ENCODE results near the gene RAI14. TPM values are rescaled to one million over a fixed set of nuclear protein-coding genes. Genes with fewer than 3 reads are reported as not detected.

Gene RAI14
- total and polyA plus RNA-seq, 3 donors from 2014 or later, result 34.3 to 54.6 (median 49.6) TPM

- 77 to 96% methylated on average over 5 of the region's 5 CpGs for WGBS, 2 donors
- intact Hi-C loops (cut with DNase I; ENCODE audit: low total_unique reads), result no loop called here
- Histone ChIP-seq H3K4me1 (peaks cover 8% of the 10 kb centered on the region), H3K36me3 (ENCODE audit: low read depth, missing control alignments) (no peaks in the 10 kb centered on the region), H3K9me3 (no peaks in the 10 kb centered on the region), H3K4me3 (no peak overlapping the region), H3K27ac (peak overlapping the region in 1 of 2 donors; percentile 5), H3K27me3 (no peaks in the 10 kb centered on the region)
- TF ChIP-seq CTCF (IDR thresholded peaks at IDR 0.05) (no peak), POLR2A (IDR thresholded peaks at IDR 0.05) (no peak)
- no peak for DNase-seq
These were observed 203.1 kb downstream of the RAI14 start for GRCh38 chr5:34859253-34859652.

- H3K36me3 ChIP-seq (ENCODE audit: low read depth, missing control alignments), result no peaks in the 10 kb centered on the region
- peak overlapping the region; percentile 6 to 74 for H3K27ac ChIP-seq
- no peaks in the 10 kb centered on the region for H3K27me3 ChIP-seq
- H3K9me3 ChIP-seq, result no peaks in the 10 kb centered on the region
- 56 to 60% methylated on average over 3 of the region's 3 CpGs for WGBS, 2 donors
- H3K4me1 ChIP-seq, result peaks cover 13% of the 10 kb centered on the region
- intact Hi-C loops (cut with DNase I; ENCODE audit: low total_unique reads), result no loop called here
- DNase-seq, result no peak
- TF ChIP-seq CTCF (IDR thresholded peaks at IDR 0.05) (no peak), POLR2A (IDR thresholded peaks at IDR 0.05) (no peak)
- H3K4me3 ChIP-seq, result no peak overlapping the region
These were observed 207.8 kb downstream of the RAI14 start for GRCh38 chr5:34863946-34864345.

GRCh38 chr5:34865091-34865490 is 209.0 kb downstream of the RAI14 start:
- peak overlapping the region; percentile 47 to 74 for H3K27ac ChIP-seq
- TF ChIP-seq CTCF (IDR thresholded peaks at IDR 0.05), result no peak
- TF ChIP-seq POLR2A (IDR thresholded peaks at IDR 0.05), result no peak
- H3K36me3 ChIP-seq (ENCODE audit: low read depth, missing control alignments), result no peaks in the 10 kb centered on the region
- intact Hi-C loops (cut with DNase I; ENCODE audit: low total_unique reads), result no loop called here
- no peak overlapping the region for H3K4me3 ChIP-seq
- H3K9me3 ChIP-seq, result no peaks in the 10 kb centered on the region
- peaks cover 16% of the 10 kb centered on the region for H3K4me1 ChIP-seq
- DNase-seq, result no peak
- 70 to 95% methylated on average over 2 of the region's 2 CpGs for WGBS, 2 donors
- no peaks in the 10 kb centered on the region for H3K27me3 ChIP-seq

- Histone ChIP-seq H3K27me3 (no peaks in the 10 kb centered on the region), H3K4me1 (peaks cover 16% of the 10 kb centered on the region), H3K9me3 (no peaks in the 10 kb centered on the region), H3K4me3 (peak overlapping the region in 1 of 2 donors; percentile 45), H3K36me3 (ENCODE audit: low read depth, missing control alignments) (no peaks in the 10 kb centered on the region), H3K27ac (peak overlapping the region; percentile 13 to 74)
- intact Hi-C loops (cut with DNase I; ENCODE audit: low total_unique reads), result no loop called here
- peak; percentile 73 for DNase-seq
- no peak for TF ChIP-seq CTCF (IDR thresholded peaks at IDR 0.05)
- TF ChIP-seq POLR2A (IDR thresholded peaks at IDR 0.05), result no peak
- WGBS, 2 donors, result 36 to 52% methylated on average over 3 of the region's 3 CpGs
These were observed 210.9 kb downstream of the RAI14 start for GRCh38 chr5:34866989-34867471.

- peak overlapping the region in 1 of 2 donors; percentile 45 for H3K4me3 ChIP-seq
- peak overlapping the region; percentile 13 to 74 for H3K27ac ChIP-seq
- no peaks in the 10 kb centered on the region for H3K27me3 ChIP-seq
- intact Hi-C loops (cut with DNase I; ENCODE audit: low total_unique reads), result no loop called here
- no peaks in the 10 kb centered on the region for H3K36me3 ChIP-seq (ENCODE audit: low read depth, missing control alignments)
- H3K4me1 ChIP-seq, result peaks cover 16% of the 10 kb centered on the region
- WGBS, 2 donors, result 54 to 74% methylated on average over 3 of the region's 3 CpGs
- DNase-seq, result no peak
- no peaks in the 10 kb centered on the region for H3K9me3 ChIP-seq
- TF ChIP-seq CTCF (IDR thresholded peaks at IDR 0.05), result no peak
- no peak for TF ChIP-seq POLR2A (IDR thresholded peaks at IDR 0.05)
These were observed 211.5 kb downstream of the RAI14 start for GRCh38 chr5:34867660-34868059.

Data from testis (tissue), 3 donors.